Astrocyte of the spinal cord (primary cell): Measurements from ENCODE around the gene ANK3.

ENCODE experiments used
- DNase-seq: peaks from one replicate; pipeline ENCODE4 v3.0.0; 2011; ENCODE audit warnings: low read depth, low spot score
- H3K4me3 ChIP-seq: 2 replicates; pipeline ENCODE4 v1.5.1; 2011; ENCODE audit warnings: low read depth, mild to moderate bottlenecking, low read length, moderate library complexity
- in situ Hi-C: cut with HindIII; loops from 2 replicates; pipeline ENCODE4 v1.10.0; 2017; ENCODE audit warnings: low sequenced_read_pairs
- TF ChIP-seq, protein P1 (sequence below): IDR thresholded peaks from 2 replicates; pipeline ENCODE4 v1.5.1; 2012; ENCODE audit warnings: low read depth, mild to moderate bottlenecking, low read length, inconsistent platforms

The ANK3 gene

GRCh38 chr10:60338786-60339185, 50.9 kb downstream of the ANK3 start:
- in situ Hi-C loops = no loop called here
- H3K4me3 ChIP-seq = no peak overlapping the region
- DNase-seq = no peak
- TF ChIP-seq, protein P1, sequence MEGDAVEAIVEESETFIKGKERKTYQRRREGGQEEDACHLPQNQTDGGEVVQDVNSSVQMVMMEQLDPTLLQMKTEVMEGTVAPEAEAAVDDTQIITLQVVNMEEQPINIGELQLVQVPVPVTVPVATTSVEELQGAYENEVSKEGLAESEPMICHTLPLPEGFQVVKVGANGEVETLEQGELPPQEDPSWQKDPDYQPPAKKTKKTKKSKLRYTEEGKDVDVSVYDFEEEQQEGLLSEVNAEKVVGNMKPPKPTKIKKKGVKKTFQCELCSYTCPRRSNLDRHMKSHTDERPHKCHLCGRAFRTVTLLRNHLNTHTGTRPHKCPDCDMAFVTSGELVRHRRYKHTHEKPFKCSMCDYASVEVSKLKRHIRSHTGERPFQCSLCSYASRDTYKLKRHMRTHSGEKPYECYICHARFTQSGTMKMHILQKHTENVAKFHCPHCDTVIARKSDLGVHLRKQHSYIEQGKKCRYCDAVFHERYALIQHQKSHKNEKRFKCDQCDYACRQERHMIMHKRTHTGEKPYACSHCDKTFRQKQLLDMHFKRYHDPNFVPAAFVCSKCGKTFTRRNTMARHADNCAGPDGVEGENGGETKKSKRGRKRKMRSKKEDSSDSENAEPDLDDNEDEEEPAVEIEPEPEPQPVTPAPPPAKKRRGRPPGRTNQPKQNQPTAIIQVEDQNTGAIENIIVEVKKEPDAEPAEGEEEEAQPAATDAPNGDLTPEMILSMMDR = no peak

DNA sequence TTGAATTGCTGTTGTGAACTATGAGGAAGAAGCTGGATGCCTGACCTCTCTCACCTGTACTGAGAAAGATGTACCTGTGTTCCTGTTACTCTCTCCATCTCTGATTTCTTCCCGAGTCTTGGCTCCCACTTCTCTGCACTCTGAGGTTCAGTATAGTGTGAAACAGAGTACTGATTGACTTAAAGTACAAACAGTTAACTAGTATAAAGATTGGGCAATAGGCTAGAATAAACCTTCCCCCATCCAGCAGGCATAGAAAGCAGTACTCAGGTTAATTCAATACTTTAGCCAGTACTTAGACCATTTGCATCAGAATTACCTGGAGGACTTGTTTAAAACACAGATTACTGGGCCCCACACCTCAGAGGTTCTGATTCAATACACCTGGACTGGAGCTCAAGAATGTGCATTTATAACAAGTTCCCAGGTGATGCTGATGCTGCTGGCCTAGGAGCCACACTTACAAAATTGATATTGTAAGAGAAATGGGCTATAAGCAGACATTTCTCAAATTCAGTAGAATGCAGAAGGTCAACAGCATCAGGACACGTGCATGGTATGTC, 51.6 kb downstream of the ANK3 start:
- DNase-seq = no peak
- TF ChIP-seq, protein P1 = no peak
- in situ Hi-C loops = no loop called here
- H3K4me3 ChIP-seq = no peak overlapping the region

DNA sequence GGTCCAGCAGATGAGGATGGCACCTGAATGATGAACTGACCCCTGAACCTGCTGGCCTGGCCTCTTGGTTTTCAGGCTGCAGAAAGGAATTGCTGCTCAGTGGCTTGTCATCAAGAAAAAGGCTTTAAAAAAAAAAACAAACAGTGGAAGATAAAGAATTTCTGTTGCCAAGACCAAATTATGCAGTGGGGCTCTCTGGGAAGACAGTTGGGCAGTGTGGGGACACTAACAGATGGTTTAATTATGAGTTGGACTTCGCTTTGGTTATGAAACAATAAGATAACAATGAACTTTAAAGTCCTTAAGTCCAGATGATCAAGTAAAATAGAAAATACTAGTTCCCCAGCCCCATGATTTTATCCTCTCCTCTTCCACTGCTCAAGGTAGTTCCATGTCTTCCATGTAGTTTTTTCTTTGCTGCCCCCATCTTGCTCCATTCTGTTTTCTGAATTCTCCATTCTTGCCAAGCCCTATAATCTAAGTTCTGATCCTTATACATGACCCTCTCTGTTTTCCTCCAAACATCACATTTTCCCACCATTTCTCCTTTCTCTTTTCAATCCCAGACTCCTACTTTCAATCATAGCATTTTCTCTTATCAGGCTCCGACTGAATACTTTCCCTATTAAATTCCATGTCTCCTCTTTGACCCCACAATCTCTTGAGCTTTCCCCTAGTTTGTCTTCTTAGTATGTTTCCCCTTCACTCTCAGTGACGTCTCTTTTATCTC, 52.6 kb downstream of the ANK3 start:
- H3K4me3 ChIP-seq = no peak overlapping the region
- TF ChIP-seq, protein P1 = no peak
- no peak for DNase-seq
- in situ Hi-C loops = no loop called here

DNA sequence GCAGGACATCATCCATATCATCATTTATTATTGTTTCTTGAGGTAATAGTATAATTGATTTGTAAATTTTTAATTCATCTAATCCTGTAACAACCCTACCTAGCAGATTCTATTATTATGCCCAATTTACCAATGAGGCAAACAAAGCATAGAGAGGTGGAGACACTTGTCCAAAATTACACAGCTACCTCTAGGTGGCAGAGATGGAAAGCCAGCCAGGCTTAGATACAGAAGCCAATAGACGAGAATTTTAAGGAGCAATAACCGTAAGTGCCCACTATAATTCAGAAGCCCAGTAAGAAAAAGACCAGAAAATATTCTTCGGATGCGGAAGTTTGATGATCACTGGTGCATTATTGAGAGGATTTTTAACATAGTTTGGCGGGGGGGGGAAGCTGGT, 54.0 kb downstream of the ANK3 start:
- DNase-seq = no peak
- TF ChIP-seq, protein P1 = peak; percentile 35
- no peak overlapping the region for H3K4me3 ChIP-seq
- in situ Hi-C loops = no loop called here

- TF ChIP-seq, protein P1 = no peak
- in situ Hi-C loops = no loop called here
- DNase-seq = no peak
Measured at GRCh38 chr10:60334991-60335390, 54.7 kb downstream of the ANK3 start.

GRCh38 chr10:60332371-60332770, 57.3 kb downstream of the ANK3 start:
- in situ Hi-C loops = no loop called here
- TF ChIP-seq, protein P1 = no peak
- H3K4me3 ChIP-seq = no peak overlapping the region
- DNase-seq = no peak

More at GRCh38 chr10:60334991-60335390, 54.7 kb downstream of the ANK3 start:
- H3K4me3 ChIP-seq = no peak overlapping the region
